GM12801 (cell line): ENCODE data around the gene NLRC5.

Experiments used
- CTCF ChIP-seq: IDR thresholded peaks from one replicate; pipeline ENCODE4 v1.5.1; 2011; ENCODE audit warnings: control low read depth; ENCODE audit not compliant: insufficient read length; ENCODE audit errors: extremely low read depth

NLRC5 gene

GRCh38 chr16:56987692-56988091, 1.7 kb upstream of the NLRC5 start:
- no peak for TF ChIP-seq CTCF

DNA sequence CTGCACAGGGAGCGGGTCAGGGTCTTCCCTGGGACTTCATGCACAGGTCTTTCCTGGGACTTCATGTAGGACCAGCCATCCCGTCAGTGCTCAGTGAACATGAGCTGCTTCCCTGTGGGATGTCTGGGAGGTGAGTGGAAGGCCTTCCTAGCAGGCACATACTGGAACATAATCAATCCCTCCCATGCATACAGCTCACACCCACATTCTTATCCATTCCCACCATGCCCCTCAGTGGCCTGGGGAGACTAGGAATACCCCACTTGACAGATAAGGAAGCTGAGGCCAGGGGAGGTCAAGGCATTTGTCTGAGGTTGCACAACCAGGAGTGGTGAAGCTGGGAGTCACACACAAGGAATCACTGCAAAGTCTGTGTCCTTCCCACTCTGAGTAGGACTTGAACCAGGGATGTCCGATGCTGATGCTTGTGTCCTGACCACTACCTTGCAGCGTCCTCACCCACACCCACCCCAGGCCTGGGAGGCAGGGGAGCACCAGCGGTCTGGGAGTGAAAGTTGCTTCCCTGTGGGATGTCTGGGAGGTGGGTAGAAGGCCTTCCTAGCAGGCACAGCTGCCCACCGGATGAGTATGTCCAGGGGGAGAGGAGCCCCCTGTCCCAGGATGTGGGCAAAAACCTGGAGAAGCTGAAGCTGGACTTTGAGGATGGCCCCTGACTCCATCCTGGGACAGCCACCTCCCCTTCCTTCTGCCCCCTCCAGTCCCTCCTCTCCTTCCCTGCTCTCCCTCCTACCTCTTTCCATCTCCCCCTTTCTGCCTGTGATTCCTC, 1.0 kb upstream of the NLRC5 start:
- no peak for TF ChIP-seq CTCF

GRCh38 chr16:56989988-56990387, 631 bp downstream of the NLRC5 start:
- no peak for TF ChIP-seq CTCF

- TF ChIP-seq CTCF: no peak
These were observed 1.3 kb downstream of the NLRC5 start for GRCh38 chr16:56990407-56991286.

DNA sequence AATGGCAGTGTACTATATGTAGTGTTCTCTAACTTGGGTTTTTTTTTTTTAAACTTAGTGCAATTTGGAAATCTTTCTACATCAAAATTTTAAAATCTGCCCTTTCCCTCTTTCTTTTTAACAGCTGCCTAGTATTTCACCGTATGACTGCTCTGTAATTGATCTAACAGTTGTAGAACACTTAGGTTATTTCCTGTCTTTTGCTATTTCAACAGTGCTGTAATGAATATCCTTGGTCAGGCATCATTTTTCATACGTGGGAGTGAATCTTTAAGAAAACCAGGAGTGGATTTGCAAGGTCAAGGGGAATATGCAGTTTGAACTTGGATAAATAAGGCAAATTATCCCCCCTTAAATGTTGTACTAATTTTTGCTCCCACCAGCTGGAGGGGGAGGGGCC, 3.8 kb downstream of the NLRC5 start:
- no peak for TF ChIP-seq CTCF

GRCh38 chr16:56994311-56994710, 5.0 kb downstream of the NLRC5 start:
- TF ChIP-seq CTCF: no peak

DNA sequence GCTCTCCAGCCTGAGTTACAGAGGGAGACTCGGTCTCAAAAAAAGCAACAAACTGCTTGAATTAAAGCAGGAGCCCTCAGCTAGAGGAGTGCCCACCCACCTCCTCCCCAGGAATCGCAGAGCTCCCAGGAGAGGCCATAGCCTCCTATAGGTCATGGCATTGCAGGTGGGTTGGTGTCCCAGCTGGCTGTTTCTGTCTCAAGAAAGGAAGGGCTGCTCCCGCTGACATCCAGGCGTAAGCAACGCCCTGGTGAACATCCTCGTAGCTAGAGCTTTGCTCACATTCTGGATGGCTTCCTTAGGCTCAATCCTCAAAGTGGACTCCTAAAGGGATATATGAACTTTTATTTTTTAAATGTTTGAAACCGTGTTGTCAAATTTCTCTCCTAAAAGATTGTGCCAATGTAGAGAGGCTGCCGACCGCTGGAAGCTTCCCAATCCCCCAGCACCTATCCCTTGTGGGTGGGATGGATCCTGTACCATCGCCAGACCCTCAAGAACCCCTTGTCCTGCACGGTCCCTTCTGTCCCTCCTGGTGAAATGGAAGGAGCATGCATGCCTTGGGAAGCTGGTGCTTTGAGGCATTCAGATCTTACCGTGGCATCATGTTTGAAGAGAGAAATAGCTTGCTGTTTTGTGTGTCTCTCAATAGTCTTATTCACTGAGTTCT, 5.9 kb downstream of the NLRC5 start:
- TF ChIP-seq CTCF: no peak
